Neural progenitor cell (in vitro differentiated cells): ENCODE results near the gene LEKR1.

Experiments used
- CTCF ChIP-seq: fragments of 200-600 bp; sonication (generic); IDR thresholded peaks from 2 replicates; pipeline ENCODE4 v1.5.1; 2017; ENCODE audit warnings: antibody characterized with exemption, mild to moderate bottlenecking
- EZH2 ChIP-seq: fragments of 200-600 bp; sonication (generic); IDR thresholded peaks from 2 replicates; pipeline ENCODE4 v1.6.1; 2017; ENCODE audit warnings: antibody characterized with exemption, mild to moderate bottlenecking, moderate library complexity

GRCh38 chr3:157021679-157022078, 195.5 kb downstream of the LEKR1 start:
- TF ChIP-seq EZH2 = no peak
- no peak for TF ChIP-seq CTCF
